Heart right ventricle (tissue), 16 donors: ENCODE measurements around the gene FHAD1. TPM values are rescaled to one million over a fixed set of nuclear protein-coding genes. Genes with fewer than 3 reads are reported as not detected.
A peak's percentile ranks its signal among the peaks of the same experiment; 100 is the strongest.
"Not testable (repeated sequence)": the region's sequence is repeated elsewhere in the genome, so short reads cannot be mapped to it uniquely, and the experiment has no call there.

Source experiments
- ATAC-seq, 8 donors: fragments of 200-7000 bp; cut with Tn5 transposase; one replicate each; pipeline ENCODE4 v1.9.1; 2020; ENCODE audit warnings: mild to moderate bottlenecking in 8 of 8, moderate library complexity in 8 of 8, moderate number of reproducible peaks in 1 of 8
- DNase-seq, 2 donors: peaks; one replicate each; pipeline ENCODE4 v3.0.0-alpha.2; 2020
- H3K27ac ChIP-seq, 10 donors: fragments of 200-600 bp; sonication (generic) in 2 of 10; one replicate each; pipeline versions ENCODE4 v1.5.0 to v1.8.0; 2020 to 2022; ENCODE audit warnings: mild to moderate bottlenecking in 3 of 10
- H3K27me3 ChIP-seq, 7 donors: fragments of 200-600 bp; one replicate each; pipeline ENCODE4 v1.8.0; 2021 to 2022; ENCODE audit warnings: mild to moderate bottlenecking in 2 of 7
- H3K36me3 ChIP-seq, 9 donors: fragments of 200-600 bp; sonication (generic) in 1 of 9; one replicate each; pipeline versions ENCODE4 v1.5.0 to v1.8.0; 2020 to 2022; ENCODE audit warnings: mild to moderate bottlenecking in 2 of 9
- H3K4me1 ChIP-seq, 9 donors: fragments of 200-600 bp; sonication (generic) in 1 of 9; one replicate each; pipeline versions ENCODE4 v1.5.0 to v1.8.0; 2020 to 2022; ENCODE audit warnings: mild to moderate bottlenecking in 4 of 9
- H3K4me3 ChIP-seq, 10 donors: fragments of 200-600 bp; sonication (generic) in 2 of 10; one replicate each; pipeline versions ENCODE4 v1.5.0 to v1.8.0; 2020 to 2022; ENCODE audit warnings: mild to moderate bottlenecking in 7 of 10, moderate library complexity in 2 of 10
- H3K9me3 ChIP-seq, 11 donors: fragments of 200-600 bp in 10 of 11; sonication (generic) in 2 of 11; one replicate each; pipeline versions ENCODE4 v1.5.0 to v1.8.0; 2013 to 2022; ENCODE audit warnings: mild to moderate bottlenecking in 2 of 11, control low read depth in 1 of 11, moderate library complexity in 1 of 11
- whole genome bisulfite sequencing, 2 donors: extraction: QIAGEN DNeasy Blood & Tissue Kit; methylation state at CpG; one replicate each; pipeline ENCODE4 v1.1.7; 2013; ENCODE audit warnings: inconsistent platforms in 1 of 2; 5-methylcytosine and 5-hydroxymethylcytosine counted together
- intact Hi-C, 10 donors: fragments of 100-400 bp; cut with DNase I; formaldehyde crosslinking; loops; one replicate each; pipeline versions ENCODE4 v1.11.1 to v1.14.2; 2022
- polyA plus RNA-seq, 2 donors: library from polyadenylated mRNA; stranded (reverse); fragments of 200-250 nt; gene quantifications; one replicate each; pipeline ENCODE4 v1.2.3, GENCODE V29; 2013
- total RNA-seq, 10 donors: library from RNA; stranded (reverse); fragmentation: NEBNext Ultra II Directional in 3 of 10; extraction: Animal tissue kit (Norgen Biotek cat#: 25700) in 3 of 10; gene quantifications; one replicate each; pipeline versions ENCODE4 v1.2.1 to v1.2.4, GENCODE V29; 2021 to 2023
- TF ChIP-seq, protein P1 (sequence below), 9 donors: fragments of 200-600 bp; sonication (generic) in 2 of 9; IDR thresholded peaks; one replicate each; pipeline versions ENCODE4 v1.5.0 to v1.8.0; 2021 to 2022; ENCODE audit warnings: antibody characterized with exemption in 9 of 9, mild to moderate bottlenecking in 5 of 9, moderate library complexity in 1 of 9
- donor health status: Arrhythmogenic right ventricular cardiomyopathy.
- donor health status: ischemic (EF 13 %, LVEDD 7.1; RV severe dilation, severe dysfunction).
- donor health status: healthy with polysubstance abuse.
- donor health status: DM: no; HTN: yes; CAD: no.
- donor health status: DM: no; HTN: no; CAD: no.
- donor health status: ischemic (EF 25% LVEDD 6.9; RV normal size, moderate dysfunction).
- donor health status: ischemic (EF 25% LVEDD 5.7; RV mildly dilated, moderate dysfunction).
- donor health status: healthy.
- donor health status: DM: yes; HTN: yes; CAD: no.
- donor health status: Ischemic cardiomyopathy.
- donor health status: ischemic (EF 35%, LVEDD 5.7; RV mildly dilated, moderate dysfunction).
- donor health status: nonischemic (EF 11% LVEDD 7.7; RV severe dilation, severe dysfunction).
- donor health status: DM: yes; HTN: yes; CAD: no.
- donor health status: PGD.
- donor health status: ischemic (EF 29% LVEDD 5.4; RV normal size, mild dysfunction).
- donor health status: nonischemic (EF 23%, LVEDD 6.1; RV moderate dilation, normal function).

Gene FHAD1
- total and polyA plus RNA-seq, 12 donors = 0.06 to 1.0 (median 0.12) TPM; not detected in 5

GRCh38 chr1:15426492-15427279 is 179.7 kb downstream of the FHAD1 start:
- Histone ChIP-seq H3K27ac (peak overlapping the region in 2 of 10 donors; percentile 16 to 21), H3K4me3 (no peak overlapping the region), H3K36me3 (peaks cover 0 to 65% (median 0%) of the 10 kb centered on the region in 9 donors), H3K27me3 (no peaks in the 10 kb centered on the region), H3K9me3 (no peaks in the 10 kb centered on the region), H3K4me1 (peaks cover 5 to 41% (median 11%) of the 10 kb centered on the region in 9 donors)
- WGBS, 2 donors = 65 to 73% methylated on average over 30 of the region's 30 CpGs
- ATAC-seq (peak in 7 of 8 donors; percentile 31 to 53 (median 43)), DNase-seq (peak in 1 of 2 donors; percentile 26)
- TF ChIP-seq, protein P1, sequence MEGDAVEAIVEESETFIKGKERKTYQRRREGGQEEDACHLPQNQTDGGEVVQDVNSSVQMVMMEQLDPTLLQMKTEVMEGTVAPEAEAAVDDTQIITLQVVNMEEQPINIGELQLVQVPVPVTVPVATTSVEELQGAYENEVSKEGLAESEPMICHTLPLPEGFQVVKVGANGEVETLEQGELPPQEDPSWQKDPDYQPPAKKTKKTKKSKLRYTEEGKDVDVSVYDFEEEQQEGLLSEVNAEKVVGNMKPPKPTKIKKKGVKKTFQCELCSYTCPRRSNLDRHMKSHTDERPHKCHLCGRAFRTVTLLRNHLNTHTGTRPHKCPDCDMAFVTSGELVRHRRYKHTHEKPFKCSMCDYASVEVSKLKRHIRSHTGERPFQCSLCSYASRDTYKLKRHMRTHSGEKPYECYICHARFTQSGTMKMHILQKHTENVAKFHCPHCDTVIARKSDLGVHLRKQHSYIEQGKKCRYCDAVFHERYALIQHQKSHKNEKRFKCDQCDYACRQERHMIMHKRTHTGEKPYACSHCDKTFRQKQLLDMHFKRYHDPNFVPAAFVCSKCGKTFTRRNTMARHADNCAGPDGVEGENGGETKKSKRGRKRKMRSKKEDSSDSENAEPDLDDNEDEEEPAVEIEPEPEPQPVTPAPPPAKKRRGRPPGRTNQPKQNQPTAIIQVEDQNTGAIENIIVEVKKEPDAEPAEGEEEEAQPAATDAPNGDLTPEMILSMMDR (IDR thresholded peaks at IDR 0.05) = peak in 3 of 9 donors; percentile 26 to 35 (median 28)
- intact Hi-C loops = loop anchor here in 1 of 10 donors (5.0 kb wide), 1 partner anchor 99 kb away; no protein-coding TSS in a partner anchor

DNA sequence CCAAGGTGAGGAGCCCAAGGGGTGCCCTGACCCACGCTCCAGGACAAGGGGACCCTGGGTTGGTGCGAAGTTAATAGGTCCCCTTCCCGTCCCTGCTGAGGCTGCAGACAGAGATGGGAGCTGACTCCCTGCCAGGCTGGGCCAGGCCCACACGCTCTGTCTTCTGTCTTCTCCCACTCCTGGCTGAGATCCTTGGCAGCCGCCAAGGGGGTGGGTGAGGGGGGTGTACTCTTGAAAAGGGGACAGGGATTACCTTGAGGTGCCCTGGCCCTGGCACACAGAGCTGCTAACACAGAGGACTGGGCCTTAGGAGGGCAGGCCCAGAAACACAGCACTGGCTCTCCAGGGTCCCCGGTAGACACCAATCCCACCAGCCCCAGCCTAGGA is 180.2 kb downstream of the FHAD1 start:
- Histone ChIP-seq H3K4me3 (no peak overlapping the region), H3K27me3 (no peaks in the 10 kb centered on the region), H3K27ac (peak overlapping the region in 2 of 10 donors; percentile 9 to 16), H3K9me3 (no peaks in the 10 kb centered on the region), H3K4me1 (peaks cover 5 to 35% (median 11%) of the 10 kb centered on the region in 9 donors), H3K36me3 (peaks cover 0 to 65% (median 0%) of the 10 kb centered on the region in 9 donors)
- ATAC-seq = peak in 6 of 8 donors; percentile 4 to 59 (median 22)
- TF ChIP-seq, protein P1 (IDR thresholded peaks at IDR 0.05) = no peak
- no peak for DNase-seq
- intact Hi-C loops = loop anchor here in 1 of 10 donors (5.0 kb wide), 1 partner anchor 100 kb away; no protein-coding TSS in a partner anchor
- WGBS, 2 donors = 48 to 67% methylated on average over 6 of the region's 6 CpGs

GRCh38 chr1:15428252-15428651 is 181.2 kb downstream of the FHAD1 start:
- not testable (repeated sequence) for H3K9me3 ChIP-seq, H3K27me3 ChIP-seq, H3K27ac ChIP-seq, ATAC-seq, H3K4me3 ChIP-seq, DNase-seq
- H3K36me3 ChIP-seq = peaks cover 0 to 65% (median 0%) of the 10 kb centered on the region in 9 donors
- intact Hi-C loops = loop anchor here in 1 of 10 donors (5.0 kb wide), 1 partner anchor 101 kb away; no protein-coding TSS in a partner anchor
- H3K4me1 ChIP-seq = peaks cover 5 to 29% (median 11%) of the 10 kb centered on the region in 9 donors
- 93 to 98% methylated on average over 11 of the region's 11 CpGs for WGBS, 2 donors

- intact Hi-C loops = loop anchor here in 1 of 10 donors (5.0 kb wide), 1 partner anchor 102 kb away; no protein-coding TSS in a partner anchor
- DNase-seq (no peak), ATAC-seq (no peak)
- no peaks in the 10 kb centered on the region for H3K9me3 ChIP-seq
- 90 to 94% methylated on average over 18 of the region's 18 CpGs for WGBS, 2 donors
- TF ChIP-seq, protein P1 (IDR thresholded peaks at IDR 0.05) = no peak
- H3K27me3 ChIP-seq = no peaks in the 10 kb centered on the region
- H3K36me3 ChIP-seq = peaks cover 0 to 65% (median 0%) of the 10 kb centered on the region in 9 donors
- no peak overlapping the region for H3K4me3 ChIP-seq
- peaks cover 5 to 27% (median 11%) of the 10 kb centered on the region in 9 donors for H3K4me1 ChIP-seq
- peak overlapping the region in 1 of 10 donors; percentile 31 for H3K27ac ChIP-seq
Observed at GRCh38 chr1:15428815-15429435, 181.9 kb downstream of the FHAD1 start.
